ENCODE data around the gene HSPBP1.

The HSPBP1 gene

GRCh38 chr19:55241143-55241934 is 38.6 kb downstream of the HSPBP1 start:
- no peaks in the 10 kb centered on the region for H3K4me1 ChIP-seq (ENCODE audit: control insufficient read depth in 2 of 2, insufficient read depth in 1 of 2, low read depth in 1 of 2, low read length in 2 of 2)
- DNase-seq (ENCODE audit: low spot score) = no peak
- no peak overlapping the region for H3K4ac ChIP-seq (ENCODE audit: low read length)
- WGBS, 2 donors (ENCODE audit: extremely low coverage in 2 of 2, insufficient read length in 2 of 2, insufficient replicate concordance in 1 of 2) = no CpG with 5 or more reads among the region's 37 CpGs
- no peak overlapping the region for H3K4me3 ChIP-seq (ENCODE audit: low read length in 2 of 2)
- H3K14ac ChIP-seq (ENCODE audit: low read length) = peak overlapping the region; percentile 31
- no peak overlapping the region for H3K27ac ChIP-seq (replicated peaks; ENCODE audit: low read length)
- H3K27me3 ChIP-seq (ENCODE audit: control insufficient read depth in 3 of 3, insufficient read depth in 3 of 3, low read depth in 1 of 3, low read length in 3 of 3) = no peaks in the 10 kb centered on the region
- no peak overlapping the region for H2BK5ac ChIP-seq (ENCODE audit: low read length)
- H2BK15ac ChIP-seq (ENCODE audit: low read length) = no peak overlapping the region
- H3K9me3 ChIP-seq (replicated peaks in 1 of 2; ENCODE audit: control insufficient read depth in 2 of 2, insufficient read depth in 1 of 2, low read depth in 1 of 2, low read length in 2 of 2) = peaks cover 0 to 5% of the 10 kb centered on the region in 2 donors
- no peak overlapping the region for H4K8ac ChIP-seq (ENCODE audit: low read depth, low read length)
- no peak overlapping the region for H3K4me2 ChIP-seq (ENCODE audit: insufficient read depth, low read length, poor library complexity, severe bottlenecking)
- H2AK5ac ChIP-seq (ENCODE audit: low read depth, low read length) = no peak overlapping the region
- peaks cover 11% of the 10 kb centered on the region for H3K79me1 ChIP-seq (ENCODE audit: low read depth, low read length)
- H2BK120ac ChIP-seq (ENCODE audit: low read depth, low read length) = no peak overlapping the region
- H2BK12ac ChIP-seq (ENCODE audit: low read length) = no peak overlapping the region
- H4K91ac ChIP-seq (ENCODE audit: low read depth, low read length, poor library complexity) = no peak overlapping the region
- no peak overlapping the region for H2AFZ ChIP-seq (ENCODE audit: low read length)
- H3K18ac ChIP-seq (ENCODE audit: low read length) = no peak overlapping the region
- H3K36me3 ChIP-seq (replicated peaks in 1 of 2; ENCODE audit: control insufficient read depth in 2 of 2, insufficient read depth in 2 of 2, low read length in 2 of 2) = peaks cover 69 to 94% of the 10 kb centered on the region in 2 donors
- peak overlapping the region; percentile 65 for H3K23ac ChIP-seq (ENCODE audit: low read depth, low read length, poor library complexity)
- H3K9ac ChIP-seq (ENCODE audit: low read depth, low read length, poor library complexity) = no peak overlapping the region

- no peak overlapping the region for H2BK120ac ChIP-seq (ENCODE audit: low read depth, low read length)
- H2BK15ac ChIP-seq (ENCODE audit: low read length) = no peak overlapping the region
- H3K4me1 ChIP-seq (ENCODE audit: control insufficient read depth in 2 of 2, insufficient read depth in 1 of 2, low read depth in 1 of 2, low read length in 2 of 2) = no peaks in the 10 kb centered on the region
- no peaks in the 10 kb centered on the region for H3K27me3 ChIP-seq (ENCODE audit: control insufficient read depth in 3 of 3, insufficient read depth in 3 of 3, low read depth in 1 of 3, low read length in 3 of 3)
- H3K9ac ChIP-seq (ENCODE audit: low read depth, low read length, poor library complexity) = peak overlapping the region; percentile 44
- H4K91ac ChIP-seq (ENCODE audit: low read depth, low read length, poor library complexity) = no peak overlapping the region
- H3K23ac ChIP-seq (ENCODE audit: low read depth, low read length, poor library complexity) = no peak overlapping the region
- peaks cover 72 to 94% of the 10 kb centered on the region in 2 donors for H3K36me3 ChIP-seq (replicated peaks in 1 of 2; ENCODE audit: control insufficient read depth in 2 of 2, insufficient read depth in 2 of 2, low read length in 2 of 2)
- no peak overlapping the region for H2AFZ ChIP-seq (ENCODE audit: low read length)
- H3K4ac ChIP-seq (ENCODE audit: low read length) = no peak overlapping the region
- no peak overlapping the region for H2AK5ac ChIP-seq (ENCODE audit: low read depth, low read length)
- no peak for DNase-seq (ENCODE audit: low spot score)
- no peak overlapping the region for H3K4me2 ChIP-seq (ENCODE audit: insufficient read depth, low read length, poor library complexity, severe bottlenecking)
- no peak overlapping the region for H2BK5ac ChIP-seq (ENCODE audit: low read length)
- H3K79me1 ChIP-seq (ENCODE audit: low read depth, low read length) = peaks cover 8% of the 10 kb centered on the region
- no peak overlapping the region for H4K8ac ChIP-seq (ENCODE audit: low read depth, low read length)
- no peak overlapping the region for H3K18ac ChIP-seq (ENCODE audit: low read length)
- no CpG with 5 or more reads among the region's 6 CpGs for WGBS, 2 donors (ENCODE audit: extremely low coverage in 2 of 2, insufficient read length in 2 of 2, insufficient replicate concordance in 1 of 2)
- no peak overlapping the region for H3K4me3 ChIP-seq (ENCODE audit: low read length in 2 of 2)
- no peak overlapping the region for H2BK12ac ChIP-seq (ENCODE audit: low read length)
- no peak overlapping the region for H3K27ac ChIP-seq (replicated peaks; ENCODE audit: low read length)
- peaks cover 0 to 5% of the 10 kb centered on the region in 2 donors for H3K9me3 ChIP-seq (replicated peaks in 1 of 2; ENCODE audit: control insufficient read depth in 2 of 2, insufficient read depth in 1 of 2, low read depth in 1 of 2, low read length in 2 of 2)
- no peak overlapping the region for H3K14ac ChIP-seq (ENCODE audit: low read length)
Measured at GRCh38 chr19:55240713-55241020, 39.2 kb downstream of the HSPBP1 start.

DNA sequence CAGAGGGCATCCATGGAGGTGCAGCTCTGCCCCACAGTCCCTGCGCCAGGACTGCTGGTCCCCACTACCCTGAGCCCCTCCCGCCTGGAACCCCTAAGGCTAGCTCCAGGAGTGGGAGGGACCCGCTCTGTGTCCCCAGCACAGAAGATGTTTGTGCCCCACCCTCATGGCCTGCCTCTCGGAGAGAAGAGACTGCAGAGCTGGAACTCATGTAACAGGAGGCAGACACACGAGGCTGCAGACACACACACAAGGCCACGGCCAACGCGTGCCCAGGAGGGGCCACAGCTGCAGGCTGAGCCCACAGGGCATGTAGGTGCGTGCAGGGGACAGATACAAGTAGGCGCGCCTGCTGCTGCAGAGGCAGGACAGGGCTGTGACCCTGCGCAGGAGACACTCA is 40.9 kb downstream of the HSPBP1 start:
- Histone ChIP-seq H3K9ac (ENCODE audit: low read depth, low read length, poor library complexity) (no peak overlapping the region), H2BK12ac (ENCODE audit: low read length) (no peak overlapping the region), H3K18ac (ENCODE audit: low read length) (no peak overlapping the region), H3K9me3 (replicated peaks in 1 of 2; ENCODE audit: control insufficient read depth in 2 of 2, insufficient read depth in 1 of 2, low read depth in 1 of 2, low read length in 2 of 2) (peaks cover 0 to 5% of the 10 kb centered on the region in 2 donors), H3K14ac (ENCODE audit: low read length) (no peak overlapping the region), H2AK5ac (ENCODE audit: low read depth, low read length) (no peak overlapping the region), H3K4me2 (ENCODE audit: insufficient read depth, low read length, poor library complexity, severe bottlenecking) (no peak overlapping the region), H2BK5ac (ENCODE audit: low read length) (no peak overlapping the region), H2AFZ (ENCODE audit: low read length) (no peak overlapping the region), H3K27me3 (ENCODE audit: control insufficient read depth in 3 of 3, insufficient read depth in 3 of 3, low read depth in 1 of 3, low read length in 3 of 3) (no peaks in the 10 kb centered on the region), H3K27ac (replicated peaks; ENCODE audit: low read length) (no peak overlapping the region), H3K4me1 (ENCODE audit: control insufficient read depth in 2 of 2, insufficient read depth in 1 of 2, low read depth in 1 of 2, low read length in 2 of 2) (no peaks in the 10 kb centered on the region), H2BK15ac (ENCODE audit: low read length) (no peak overlapping the region), H3K4ac (ENCODE audit: low read length) (no peak overlapping the region), H3K36me3 (replicated peaks in 1 of 2; ENCODE audit: control insufficient read depth in 2 of 2, insufficient read depth in 2 of 2, low read length in 2 of 2) (peaks cover 65 to 91% of the 10 kb centered on the region in 2 donors), H3K23ac (ENCODE audit: low read depth, low read length, poor library complexity) (no peak overlapping the region), H4K91ac (ENCODE audit: low read depth, low read length, poor library complexity) (no peak overlapping the region), H4K8ac (ENCODE audit: low read depth, low read length) (no peak overlapping the region), H2BK120ac (ENCODE audit: low read depth, low read length) (no peak overlapping the region), H3K79me1 (ENCODE audit: low read depth, low read length) (peaks cover 8% of the 10 kb centered on the region), H3K4me3 (ENCODE audit: low read length in 2 of 2) (peak overlapping the region in 1 of 2 donors; percentile 63)
- no CpG with 5 or more reads among the region's 12 CpGs for WGBS, 2 donors (ENCODE audit: extremely low coverage in 2 of 2, insufficient read length in 2 of 2, insufficient replicate concordance in 1 of 2)
- DNase-seq (ENCODE audit: low spot score) = no peak

- Histone ChIP-seq H3K79me1 (ENCODE audit: low read depth, low read length) (peaks cover 8% of the 10 kb centered on the region), H3K9me3 (replicated peaks in 1 of 2; ENCODE audit: control insufficient read depth in 2 of 2, insufficient read depth in 1 of 2, low read depth in 1 of 2, low read length in 2 of 2) (peaks cover 0 to 5% of the 10 kb centered on the region in 2 donors), H2AFZ (ENCODE audit: low read length) (no peak overlapping the region), H3K4me1 (ENCODE audit: control insufficient read depth in 2 of 2, insufficient read depth in 1 of 2, low read depth in 1 of 2, low read length in 2 of 2) (no peaks in the 10 kb centered on the region), H3K9ac (ENCODE audit: low read depth, low read length, poor library complexity) (peak overlapping the region; percentile 21), H2AK5ac (ENCODE audit: low read depth, low read length) (no peak overlapping the region), H3K36me3 (replicated peaks in 1 of 2; ENCODE audit: control insufficient read depth in 2 of 2, insufficient read depth in 2 of 2, low read length in 2 of 2) (peaks cover 61 to 92% of the 10 kb centered on the region in 2 donors), H2BK5ac (ENCODE audit: low read length) (no peak overlapping the region), H3K4me2 (ENCODE audit: insufficient read depth, low read length, poor library complexity, severe bottlenecking) (no peak overlapping the region), H3K14ac (ENCODE audit: low read length) (no peak overlapping the region), H3K4ac (ENCODE audit: low read length) (no peak overlapping the region), H2BK12ac (ENCODE audit: low read length) (no peak overlapping the region), H3K4me3 (ENCODE audit: low read length in 2 of 2) (peak overlapping the region in 1 of 2 donors; percentile 41), H2BK120ac (ENCODE audit: low read depth, low read length) (no peak overlapping the region), H2BK15ac (ENCODE audit: low read length) (no peak overlapping the region), H3K23ac (ENCODE audit: low read depth, low read length, poor library complexity) (peak overlapping the region; percentile 65), H3K18ac (ENCODE audit: low read length) (no peak overlapping the region), H4K8ac (ENCODE audit: low read depth, low read length) (no peak overlapping the region), H4K91ac (ENCODE audit: low read depth, low read length, poor library complexity) (no peak overlapping the region), H3K27me3 (ENCODE audit: control insufficient read depth in 3 of 3, insufficient read depth in 3 of 3, low read depth in 1 of 3, low read length in 3 of 3) (no peaks in the 10 kb centered on the region), H3K27ac (replicated peaks; ENCODE audit: low read length) (no peak overlapping the region)
- no peak for DNase-seq (ENCODE audit: low spot score)
- WGBS, 2 donors (ENCODE audit: extremely low coverage in 2 of 2, insufficient read length in 2 of 2, insufficient replicate concordance in 1 of 2) = no CpG with 5 or more reads among the region's 8 CpGs
Measured at GRCh38 chr19:55238030-55238429, 41.9 kb downstream of the HSPBP1 start.
